T-helper 2 cell (primary cell): ENCODE data around the gene TMC3.
"Not testable (repeated sequence)": the region's sequence is repeated elsewhere in the genome, so short reads cannot be mapped to it uniquely, and the experiment has no call there.

Source experiments
- DNase-seq, 5 experiments: peaks; one replicate each; pipeline versions ENCODE4 v3.0.0 to v3.0.0-alpha.2; 2012 to 2022

Gene TMC3

DNA sequence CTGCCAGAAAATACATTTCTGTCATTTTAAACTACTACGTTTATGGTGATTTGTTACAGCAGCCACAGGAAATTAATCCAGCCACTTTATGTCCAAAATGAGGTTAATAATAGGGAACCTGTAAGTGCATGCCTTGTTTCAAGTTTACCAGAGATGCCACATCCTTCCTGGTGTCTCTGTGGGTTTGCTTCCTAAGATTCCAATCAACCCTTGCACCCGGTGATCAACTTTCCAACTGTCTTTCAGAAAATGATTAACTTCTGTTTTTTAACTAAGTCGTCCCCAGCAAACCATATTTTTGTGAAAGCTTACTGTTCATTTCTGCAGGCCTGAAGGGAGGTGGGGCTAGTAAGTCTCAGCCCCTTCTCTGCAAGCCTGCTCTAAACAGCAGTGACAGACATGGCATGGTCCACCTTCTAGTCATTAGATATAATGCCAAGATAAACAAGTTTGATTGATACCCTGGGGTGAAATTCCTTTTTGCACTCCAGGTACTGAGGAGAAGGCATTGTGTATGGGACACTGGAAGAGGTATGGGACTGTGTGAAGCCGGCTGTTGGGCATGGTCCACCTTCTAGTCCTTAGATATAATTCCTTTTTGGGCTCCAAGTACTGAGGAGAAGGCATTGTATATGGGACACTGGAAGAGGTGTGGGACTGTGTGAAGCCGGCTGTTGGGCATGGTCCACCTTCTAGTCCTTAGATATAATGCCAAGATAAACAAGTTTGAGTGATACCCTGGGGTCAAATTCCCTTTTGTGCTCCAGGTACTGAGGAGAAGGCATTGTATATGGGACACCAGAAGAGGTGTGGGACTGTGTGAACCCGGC, 11.1 kb upstream of the TMC3 start:
- no peak for DNase-seq

DNA sequence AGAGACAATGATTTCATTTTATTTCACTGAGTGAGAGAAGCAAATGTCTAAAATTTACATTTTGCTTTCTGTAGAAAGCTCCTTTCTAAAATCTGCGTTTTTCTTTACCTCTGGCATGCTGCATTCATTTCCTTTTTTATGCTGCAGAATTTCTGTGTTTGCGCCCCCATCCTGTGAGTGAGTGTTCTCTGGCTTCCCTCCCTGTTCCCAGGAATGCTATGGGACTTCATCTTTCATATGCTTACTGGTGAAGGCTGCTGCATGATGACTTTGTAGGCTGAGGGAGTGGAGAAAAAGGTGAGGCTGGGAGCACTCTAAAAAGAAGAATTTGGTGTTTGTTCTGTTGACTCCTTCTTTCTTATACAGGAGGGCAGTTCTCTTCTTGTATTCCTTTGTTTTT, 7.7 kb upstream of the TMC3 start:
- no peak for DNase-seq

DNA sequence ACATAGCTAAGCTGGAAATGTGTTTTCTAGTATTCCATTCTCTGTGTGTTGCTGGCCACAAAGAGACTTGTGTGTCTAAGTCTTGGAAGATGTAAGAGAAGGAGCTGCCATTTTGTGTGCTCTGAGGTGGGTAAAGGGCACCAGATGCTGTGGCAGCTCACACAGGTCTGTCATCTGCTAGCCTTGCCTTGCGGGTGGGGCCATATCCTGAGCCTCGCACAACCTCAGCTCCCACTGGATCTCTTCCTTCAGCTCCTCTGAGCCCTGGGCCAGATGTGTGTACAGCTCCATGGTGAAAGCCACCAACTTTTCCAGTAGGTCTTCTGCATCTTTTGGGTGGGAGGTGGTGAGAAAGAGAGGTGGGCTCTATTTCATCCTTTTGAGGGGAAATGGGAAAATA, 6.7 kb upstream of the TMC3 start:
- no peak for DNase-seq

DNA sequence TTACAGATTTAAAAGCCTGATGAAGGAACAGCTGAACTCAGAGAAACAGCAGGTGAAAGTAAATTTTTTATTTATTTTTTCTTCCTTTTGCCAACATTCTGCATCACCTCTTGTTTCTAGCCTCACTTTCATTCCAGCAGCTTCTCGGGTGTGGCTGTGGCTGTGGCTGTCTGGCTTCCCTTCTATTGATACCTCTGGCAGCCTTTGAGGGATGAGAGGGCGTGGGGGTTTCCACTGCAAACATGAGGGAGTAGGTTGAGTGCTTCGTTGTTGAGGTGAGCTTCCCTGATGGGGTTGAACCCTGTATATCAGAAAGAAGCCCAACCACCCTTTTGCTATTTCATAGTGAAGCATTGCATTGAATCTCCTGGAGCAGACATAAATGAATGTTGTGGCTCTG, 6.2 kb upstream of the TMC3 start:
- no peak for DNase-seq

DNA sequence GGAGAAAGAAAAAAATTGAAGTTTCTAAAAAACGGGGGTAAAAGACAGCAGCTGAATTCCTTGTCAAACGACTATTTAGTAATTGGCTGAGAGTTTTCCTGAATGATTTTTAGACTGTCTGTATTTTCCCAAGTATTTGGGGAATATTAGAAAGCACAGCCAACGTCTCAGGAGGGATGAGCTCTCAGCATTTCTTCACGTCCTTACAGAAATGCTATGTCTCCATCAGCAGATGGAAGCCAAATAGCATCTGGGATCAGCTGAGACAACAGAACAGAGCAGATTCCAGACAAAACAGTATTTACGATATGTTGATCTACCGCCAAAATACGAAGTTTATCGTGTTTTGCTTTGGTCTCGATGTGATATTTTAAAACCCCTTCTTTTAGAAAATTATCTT, 5.3 kb upstream of the TMC3 start:
- DNase-seq, result no peak

DNA sequence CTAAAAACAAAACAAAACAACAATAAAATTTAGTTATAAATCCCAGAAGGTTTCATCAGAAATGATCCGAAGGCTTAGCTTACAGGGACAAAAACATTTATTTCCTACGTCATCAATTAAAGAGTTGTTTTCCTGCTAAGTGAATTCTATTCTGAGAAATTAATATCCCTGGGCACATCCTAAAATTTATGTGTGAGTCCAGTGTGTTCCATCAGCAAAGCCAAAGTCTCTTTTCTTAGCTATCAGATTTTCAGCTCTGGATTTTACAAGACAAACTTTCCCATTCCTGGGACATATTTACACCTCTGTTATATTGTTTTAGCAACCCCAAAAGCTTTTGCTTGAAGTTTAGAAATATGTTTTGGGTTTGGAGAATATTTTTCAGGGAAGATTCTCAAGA, 4.4 kb upstream of the TMC3 start:
- no peak for DNase-seq

DNA sequence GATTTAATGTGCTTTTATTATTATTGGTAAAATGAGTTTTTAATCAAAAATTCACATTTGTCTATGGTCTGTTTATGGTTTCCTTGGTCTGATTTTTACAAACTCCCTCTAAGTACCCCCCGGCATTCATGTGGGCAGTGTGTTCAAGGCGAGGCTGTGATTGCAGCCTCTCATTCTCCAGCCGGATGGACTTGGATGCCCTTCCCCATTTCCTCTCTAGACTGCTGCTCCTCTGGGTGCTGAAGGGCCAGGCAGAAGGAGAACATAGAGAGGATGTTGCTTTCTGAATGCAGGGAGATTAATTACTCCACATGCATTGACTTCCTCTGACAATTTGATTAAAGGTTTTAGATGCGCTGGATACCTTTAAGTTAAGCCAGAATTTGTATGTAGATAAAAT, 3.9 kb upstream of the TMC3 start:
- no peak for DNase-seq

DNA sequence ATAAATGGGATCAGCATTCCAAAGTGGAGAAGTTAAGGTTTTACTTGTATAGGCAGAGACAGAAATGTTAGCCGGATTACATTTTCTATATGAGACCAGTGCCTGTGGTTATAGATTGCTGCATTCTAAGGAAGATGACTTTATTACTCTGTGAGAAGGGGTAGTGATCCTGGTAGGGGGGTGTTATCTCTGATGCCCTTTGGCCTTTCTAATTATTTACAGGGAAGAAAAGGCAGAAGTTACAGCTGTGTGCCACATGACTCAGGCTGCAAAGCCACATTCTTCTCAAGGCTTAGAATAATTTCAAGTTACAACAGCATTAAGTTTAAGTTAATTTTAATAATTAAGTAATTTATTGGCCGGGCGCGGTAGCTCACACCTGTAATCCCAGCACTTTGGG, 2.2 kb upstream of the TMC3 start:
- DNase-seq, result no peak

DNA sequence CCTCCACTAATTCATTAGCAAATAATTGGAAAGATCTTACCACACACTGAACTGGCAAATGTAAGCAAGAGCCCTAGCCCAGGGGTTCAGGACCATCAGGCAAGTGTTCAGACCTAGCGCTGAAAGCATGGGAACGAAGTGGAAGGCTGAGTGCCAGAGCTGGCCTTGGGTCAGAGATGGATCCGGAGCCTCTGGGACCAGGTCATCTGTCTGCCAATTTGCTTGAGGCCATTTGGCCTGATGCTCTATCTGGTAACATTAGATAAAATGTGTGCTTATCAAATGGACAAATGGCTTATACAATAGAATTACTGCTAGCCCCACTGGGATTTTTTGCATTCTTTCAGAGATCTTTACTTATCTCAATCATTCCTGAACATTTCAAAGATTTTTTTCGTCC, 1.4 kb upstream of the TMC3 start:
- DNase-seq, result no peak

DNA sequence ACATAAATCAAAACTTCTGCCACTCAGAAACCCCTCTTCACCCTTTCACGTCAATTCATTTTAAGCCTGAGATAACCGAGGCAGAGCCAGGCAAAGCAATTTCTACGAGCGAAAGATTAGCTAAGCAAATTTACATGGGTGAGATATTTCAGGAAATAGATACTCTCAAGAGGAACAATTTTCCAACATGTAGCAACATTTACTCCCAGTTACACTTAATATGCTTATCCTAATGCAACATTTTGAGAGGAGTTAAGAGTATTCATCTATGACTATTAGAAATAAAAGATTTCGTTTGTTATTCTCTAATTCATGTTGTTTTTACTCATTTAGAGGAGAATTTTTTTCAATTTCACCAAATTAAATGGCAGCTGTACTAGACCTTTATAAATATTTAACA, 837 bp downstream of the TMC3 start:
- no peak for DNase-seq

DNA sequence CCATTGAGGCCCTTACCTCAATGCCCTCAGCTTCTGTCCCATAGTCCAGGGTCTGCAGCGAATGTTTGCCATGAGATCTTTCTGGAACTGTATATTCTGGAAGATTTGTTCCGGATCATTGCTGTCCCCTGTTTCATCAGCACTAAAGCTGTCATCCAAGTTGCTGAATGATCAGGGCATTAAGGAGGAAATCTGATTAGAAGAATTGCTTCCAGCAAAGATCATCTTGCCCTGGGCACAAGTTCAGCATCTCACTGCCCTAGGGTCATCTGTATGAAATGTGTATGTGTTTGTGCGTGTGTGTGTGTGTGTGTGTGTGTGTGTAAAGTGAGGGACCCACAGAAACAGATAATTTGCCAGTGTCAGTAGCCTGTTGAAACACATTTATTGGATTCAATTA, 1.4 kb downstream of the TMC3 start:
- DNase-seq, result no peak

DNA sequence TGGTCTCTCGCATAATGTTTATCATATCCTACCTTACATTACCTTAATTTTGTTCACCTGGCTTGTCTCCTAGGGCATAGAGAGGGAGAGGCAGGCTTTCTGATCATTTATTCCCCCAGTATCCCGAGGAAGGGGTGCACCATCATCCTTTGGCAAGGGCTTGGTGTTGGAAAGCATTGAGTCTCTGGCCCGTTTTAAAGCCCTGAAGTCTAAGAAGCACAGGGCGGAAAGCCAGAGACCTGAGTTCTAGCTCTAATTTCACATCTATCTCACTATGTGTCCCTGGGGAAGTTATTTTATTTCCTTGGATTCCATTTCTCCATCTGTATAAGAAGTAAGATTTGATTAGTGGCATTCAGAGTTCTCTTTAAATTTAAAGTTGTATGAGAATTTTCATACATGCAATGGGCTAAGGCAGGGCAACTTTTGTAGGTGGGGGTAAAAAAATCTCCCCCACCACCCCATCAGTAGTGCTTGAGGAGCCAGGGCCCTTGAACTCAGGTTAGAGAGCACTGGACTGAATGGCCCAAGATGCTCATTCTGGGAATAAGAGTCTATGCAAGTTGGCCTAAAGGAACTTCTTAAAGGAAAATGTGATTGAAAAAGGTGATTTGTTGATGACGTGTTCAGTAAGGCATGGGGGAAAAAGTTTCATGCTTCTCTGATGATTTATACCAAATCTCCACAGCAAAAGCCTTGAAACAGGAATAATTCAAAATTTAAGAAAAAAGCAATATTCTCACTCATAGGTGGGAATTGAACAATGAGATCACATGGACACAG, 10.1 kb downstream of the TMC3 start:
- no peak for DNase-seq

DNA sequence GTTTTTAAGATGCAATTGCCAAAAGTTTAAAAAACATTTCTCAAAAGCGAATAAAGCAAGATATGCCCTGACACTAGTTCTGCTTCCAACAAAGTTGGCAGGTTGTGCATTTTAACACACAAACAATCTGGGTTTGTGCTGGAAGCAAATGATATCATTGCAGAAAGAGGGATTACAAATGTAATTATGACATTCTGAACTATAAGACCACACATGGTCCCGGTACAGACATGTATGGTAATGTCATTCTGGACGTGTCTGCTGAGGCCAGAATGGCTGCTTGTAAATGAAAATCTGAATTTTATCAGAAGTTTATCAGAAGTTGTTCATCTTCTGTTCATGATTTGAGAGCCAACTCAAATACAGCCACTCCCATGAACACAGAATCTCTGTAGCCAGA, 10.7 kb downstream of the TMC3 start:
- DNase-seq, result no peak

DNA sequence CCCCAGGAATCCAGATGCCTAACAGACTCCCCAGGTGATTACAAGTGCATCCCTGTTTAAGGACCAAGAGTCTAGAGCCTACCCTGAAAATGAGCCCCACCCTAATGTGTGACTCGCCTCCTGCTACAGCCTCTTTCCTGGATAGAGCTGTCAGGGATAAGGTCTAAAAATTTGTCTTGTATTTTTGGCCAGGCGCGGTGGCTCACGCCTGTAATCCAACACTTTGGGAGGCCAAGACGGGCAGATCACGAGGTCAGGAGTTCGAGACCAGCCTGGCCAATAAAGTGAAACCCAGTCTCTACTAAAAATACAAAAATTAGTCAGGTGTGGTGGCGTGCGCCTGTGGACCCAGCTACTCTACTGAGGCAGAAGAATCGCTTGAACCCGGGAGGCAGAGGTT, 11.2 kb downstream of the TMC3 start:
- no peak for DNase-seq

DNA sequence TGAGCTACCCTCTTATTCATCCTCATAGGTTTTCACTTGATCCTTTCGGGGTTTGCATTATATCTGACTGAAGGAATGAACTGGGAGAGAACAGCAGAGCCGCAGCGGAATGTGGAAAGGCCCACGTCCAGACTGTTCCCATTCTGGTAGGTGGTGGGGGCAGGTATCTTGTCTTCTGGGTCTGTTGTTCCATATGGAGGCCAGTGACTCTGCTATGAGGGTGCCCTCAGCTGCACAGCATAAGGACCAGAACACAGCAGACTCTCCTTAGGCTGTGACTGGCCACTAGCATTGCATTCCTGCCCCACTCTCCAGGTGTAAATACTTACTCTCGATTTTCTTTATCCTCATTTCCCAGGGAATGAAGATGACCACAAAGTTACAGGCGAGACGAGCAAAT, 12.1 kb downstream of the TMC3 start:
- DNase-seq, result no peak

DNA sequence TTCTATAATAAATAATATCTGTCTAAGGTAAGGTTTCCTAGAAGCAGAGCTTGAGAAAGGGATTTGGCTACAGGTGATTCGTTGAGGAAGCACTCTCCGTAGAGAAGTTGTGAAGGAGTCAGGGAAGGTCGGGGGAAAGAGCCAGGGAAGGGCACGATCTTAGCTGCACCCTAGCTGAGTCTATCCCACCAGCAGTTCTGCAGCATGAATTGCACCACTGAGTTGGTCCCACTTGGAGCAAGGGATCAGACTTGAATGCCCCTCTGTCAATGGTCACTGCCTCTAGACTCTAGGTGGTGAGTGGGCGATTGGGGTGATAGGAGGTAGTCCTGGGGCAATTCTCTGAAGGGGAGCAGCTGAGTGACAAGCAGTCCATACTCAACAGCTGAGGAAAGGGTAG, 13.5 kb downstream of the TMC3 start:
- DNase-seq, result no peak

DNA sequence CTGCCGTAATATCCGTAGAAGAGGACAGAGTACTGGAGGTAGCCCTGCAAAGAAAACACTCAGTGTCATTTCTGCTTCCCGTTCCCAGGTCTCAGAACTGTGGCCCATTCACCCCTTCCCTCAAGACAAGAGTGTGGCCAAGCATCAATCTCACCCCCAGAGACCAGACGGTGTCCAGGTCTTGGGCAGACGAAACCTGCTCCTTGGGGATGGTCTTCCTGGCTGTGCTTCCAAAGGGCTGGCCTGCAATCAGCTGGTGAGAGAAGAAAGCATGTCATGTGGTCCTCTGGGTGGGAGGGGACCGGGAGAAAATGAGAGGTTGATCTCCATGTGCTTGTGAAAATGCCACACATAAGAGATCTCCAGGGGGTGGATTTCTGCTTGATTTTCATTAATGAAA, 15.8 kb downstream of the TMC3 start:
- no peak for DNase-seq

DNA sequence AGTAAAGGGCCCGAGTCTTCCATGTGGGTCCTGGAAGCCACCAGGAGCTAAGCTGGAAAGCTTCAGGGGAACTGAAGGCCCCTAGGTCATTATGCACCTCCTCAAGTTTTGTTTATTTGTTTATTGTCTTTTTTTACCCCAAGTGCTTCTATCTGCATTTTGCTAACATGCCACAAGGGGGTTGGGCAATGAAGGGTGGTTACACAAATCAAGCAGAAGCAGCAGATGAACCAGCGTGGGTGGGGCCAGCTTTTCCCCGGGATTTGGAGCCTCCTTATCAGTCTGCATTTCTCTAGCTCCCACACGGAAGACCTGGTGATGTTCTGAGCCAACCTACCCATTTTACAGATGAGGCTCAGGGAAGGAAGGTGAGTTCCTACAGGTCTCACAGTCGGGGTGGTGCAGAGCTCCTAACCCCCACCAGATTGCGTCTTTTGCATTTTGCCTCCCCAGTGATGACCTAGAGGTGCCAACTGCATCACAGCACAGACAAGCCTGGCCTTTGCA, 16.8 kb downstream of the TMC3 start:
- no peak for DNase-seq

DNA sequence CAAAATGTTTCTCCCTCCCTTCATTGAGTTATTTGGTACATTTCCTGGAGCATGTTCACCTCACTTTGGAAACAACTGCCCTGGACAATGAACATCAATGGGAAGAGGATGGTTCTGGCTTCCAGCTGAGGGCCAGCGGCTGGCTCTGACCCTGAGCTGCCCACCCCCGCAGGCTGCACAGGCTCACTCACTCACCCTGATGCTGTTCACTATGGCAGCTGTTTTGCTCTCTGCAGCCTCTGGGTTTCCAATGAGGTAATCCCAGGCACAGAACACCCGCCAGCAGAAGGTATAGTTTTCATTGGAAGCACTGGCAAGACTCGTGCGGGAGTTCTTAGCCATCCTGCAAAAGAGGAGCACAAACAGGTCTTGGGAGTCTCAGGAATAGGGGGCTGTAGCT, 17.8 kb downstream of the TMC3 start:
- no peak for DNase-seq

DNA sequence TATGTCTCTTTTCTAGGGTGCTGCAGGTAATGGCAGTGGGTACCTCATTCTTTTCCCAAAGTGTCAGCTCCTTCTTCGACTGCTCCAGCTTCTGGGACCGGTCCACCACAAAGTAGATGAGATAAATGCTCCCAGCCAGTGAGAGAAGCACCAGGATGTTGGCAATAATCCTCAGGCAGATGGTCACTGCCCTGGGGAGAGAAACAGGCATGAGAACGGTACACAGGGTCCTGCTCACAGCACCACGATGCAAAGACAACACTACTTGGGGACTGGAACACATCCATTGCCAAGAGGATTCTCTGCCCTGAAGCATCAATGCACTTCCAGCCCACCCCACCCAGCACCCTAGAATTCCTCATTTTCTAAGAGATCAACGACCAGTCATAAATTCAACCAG, 22.4 kb downstream of the TMC3 start:
- DNase-seq, result no peak

DNA sequence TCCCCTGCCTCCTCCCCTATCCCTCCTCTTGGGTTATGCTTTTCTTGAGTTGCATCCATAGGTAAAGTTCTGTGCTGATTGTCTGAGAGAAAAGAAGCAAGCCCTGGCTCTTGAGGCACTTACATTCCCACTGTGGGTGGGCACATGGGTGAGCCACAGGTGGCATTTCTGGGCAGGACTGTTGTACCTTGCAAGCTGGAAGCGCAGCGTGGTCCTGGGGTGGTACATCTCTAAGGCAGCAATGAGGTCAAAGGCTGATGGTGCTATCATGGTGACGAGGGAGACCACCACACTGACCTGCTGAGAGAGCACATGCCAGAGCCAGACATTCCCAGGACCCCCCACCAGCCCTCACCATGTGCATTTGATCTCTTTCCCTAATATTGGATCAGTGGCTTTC, 24.7 kb downstream of the TMC3 start:
- no peak for DNase-seq

DNA sequence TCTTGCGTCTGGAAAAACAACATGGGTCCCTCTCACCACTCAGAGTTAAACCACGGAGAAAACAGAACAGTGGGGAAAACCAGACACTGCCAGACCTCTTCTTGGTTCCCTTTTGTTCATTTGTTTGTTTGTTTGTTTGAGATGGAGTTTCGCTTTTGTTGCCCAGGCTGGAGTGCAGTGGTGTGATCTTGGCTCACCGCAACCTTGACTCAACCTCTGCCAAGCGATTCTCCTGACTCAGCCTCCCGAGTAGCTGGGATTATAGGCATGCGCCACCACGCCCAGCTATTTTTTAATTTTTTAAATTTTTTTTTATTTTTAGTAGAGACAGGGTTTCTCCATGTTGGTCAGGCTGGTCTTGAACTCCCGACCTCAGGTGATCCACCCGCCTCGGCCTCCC, 25.3 kb downstream of the TMC3 start:
- not testable (repeated sequence) for DNase-seq

DNA sequence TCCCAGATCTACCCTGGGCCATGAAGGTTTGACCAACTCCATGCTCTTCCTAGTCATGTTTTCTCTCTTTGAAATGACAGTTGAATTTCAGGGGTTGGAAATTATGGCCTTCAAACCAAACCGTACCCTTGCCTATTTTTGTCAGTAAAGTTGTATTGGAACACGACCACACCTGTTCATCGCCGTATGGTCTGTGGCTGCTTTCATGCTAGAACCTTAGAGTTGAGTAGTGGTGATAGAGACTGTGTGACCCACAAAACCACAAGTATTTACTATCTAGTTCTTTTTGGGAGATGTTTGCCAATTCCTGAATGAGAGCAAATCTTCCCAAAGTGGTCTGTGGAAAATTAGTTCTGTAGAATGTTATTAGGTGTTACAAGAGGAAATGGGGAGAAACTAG, 26.1 kb downstream of the TMC3 start:
- no peak for DNase-seq

DNA sequence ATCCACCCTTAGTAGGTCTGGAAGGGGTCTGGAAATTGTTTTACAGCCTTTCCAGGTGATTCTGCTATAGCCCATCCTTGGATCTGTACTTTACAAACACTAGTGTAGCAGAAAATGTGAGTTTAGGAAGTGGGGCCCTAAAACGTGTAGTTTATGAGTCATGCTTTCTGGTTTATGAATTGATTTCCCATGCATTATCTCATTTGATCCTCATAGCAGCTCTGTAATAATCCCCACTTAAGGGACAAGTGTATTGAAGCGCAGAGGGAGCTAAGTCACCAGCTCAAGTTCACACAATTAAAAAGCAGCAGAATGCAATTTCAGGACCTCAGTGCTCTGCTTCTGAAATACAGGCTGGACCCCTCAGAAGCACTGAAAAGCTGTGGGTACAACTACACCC, 27.4 kb downstream of the TMC3 start:
- no peak for DNase-seq
